NCI-H1436 treated with DMSO at 0.1 percent for 48 hours (cell line): ENCODE data around the gene GYG2.

Experiments
- DNase-seq: peaks from one replicate; lab custom pipeline; 2025; lab: John Stamatoyannopoulos, UW

The GYG2 gene

GRCh38 chrX:2817036-2817435 is 11.7 kb upstream of the GYG2 start:
- DNase-seq = no peak

GRCh38 chrX:2819345-2820135 is 9.2 kb upstream of the GYG2 start:
- DNase-seq = no peak

DNA sequence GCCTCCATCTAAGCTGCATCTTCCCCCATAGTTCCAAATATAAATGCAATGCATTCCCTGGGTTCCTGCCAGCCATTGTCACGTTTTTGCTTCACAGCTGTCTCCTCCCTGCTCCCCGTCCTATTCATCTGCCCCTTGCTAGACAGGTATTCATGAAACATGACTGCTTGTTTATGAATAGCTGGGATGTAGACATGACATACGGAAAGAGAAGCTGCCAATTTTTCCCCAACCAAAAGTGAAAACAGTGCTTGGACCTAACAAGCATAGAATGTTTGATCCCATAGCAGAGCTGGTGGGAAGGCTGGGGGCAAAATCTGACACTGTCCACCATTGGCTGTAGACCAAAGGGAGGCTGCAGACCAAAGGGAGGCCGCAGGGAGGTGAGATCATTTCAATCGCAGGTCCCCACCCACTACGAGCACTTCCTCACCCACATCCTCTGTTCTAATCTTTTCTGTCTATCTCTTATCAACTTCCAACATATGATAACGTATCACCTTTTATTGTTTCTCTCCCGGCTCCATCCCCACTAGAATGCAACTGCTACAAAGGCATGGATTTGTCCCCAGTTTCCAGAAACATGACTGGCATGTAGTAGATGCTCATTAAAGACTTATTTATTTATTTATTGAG is 8.5 kb upstream of the GYG2 start:
- no peak for DNase-seq

DNA sequence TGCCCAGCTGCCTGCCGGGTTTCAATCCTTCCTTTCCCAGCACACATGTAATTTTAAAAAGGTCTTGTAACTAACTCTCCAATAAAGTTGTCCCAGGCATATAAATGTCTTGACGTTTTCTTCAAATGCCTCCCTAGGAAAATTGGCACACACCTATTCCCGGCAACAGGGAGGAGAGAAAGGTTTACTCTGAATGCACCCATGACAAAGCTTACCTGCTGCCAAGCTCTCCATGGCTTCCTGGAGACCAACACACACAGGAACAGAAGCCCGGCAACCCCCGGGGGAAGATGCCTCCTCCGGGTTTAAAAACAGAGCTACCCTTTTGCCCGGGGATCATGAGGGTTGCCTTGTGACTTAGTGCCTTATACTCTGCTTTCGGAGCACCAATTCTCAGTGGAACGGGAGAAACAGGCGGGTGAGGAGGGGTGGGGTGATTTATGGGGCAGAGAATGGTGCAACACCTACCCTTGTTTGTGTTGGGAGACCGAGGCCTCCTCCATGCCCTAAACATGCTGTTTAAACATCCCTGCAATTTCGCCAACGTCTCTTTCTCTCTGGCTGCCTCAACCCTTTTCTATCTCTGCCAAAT is 4.8 kb upstream of the GYG2 start:
- no peak for DNase-seq

DNA sequence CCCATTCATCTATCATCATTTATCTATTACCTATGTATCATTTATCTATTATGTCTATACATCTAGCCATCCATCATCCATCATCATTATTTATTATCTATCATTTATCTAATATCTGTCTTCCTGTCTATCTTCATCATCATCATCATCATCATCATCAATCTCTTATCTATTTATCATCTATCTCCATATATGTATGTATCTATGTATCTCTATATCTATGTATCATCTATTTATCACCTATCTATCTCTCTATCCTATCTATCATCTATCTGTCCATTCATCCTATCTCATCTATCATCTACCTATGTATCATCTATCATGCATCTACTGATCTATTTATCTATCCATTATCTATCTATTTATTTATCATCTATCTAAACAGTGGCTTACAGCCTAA is 3.8 kb upstream of the GYG2 start:
- no peak for DNase-seq

- DNase-seq = no peak
Measured at GRCh38 chrX:2828959-2829411, 255 bp downstream of the GYG2 start.

- no peak for DNase-seq
Measured at GRCh38 chrX:2829469-2830246, 928 bp downstream of the GYG2 start.

GRCh38 chrX:2831471-2832228 is 2.9 kb downstream of the GYG2 start:
- DNase-seq = no peak

DNA sequence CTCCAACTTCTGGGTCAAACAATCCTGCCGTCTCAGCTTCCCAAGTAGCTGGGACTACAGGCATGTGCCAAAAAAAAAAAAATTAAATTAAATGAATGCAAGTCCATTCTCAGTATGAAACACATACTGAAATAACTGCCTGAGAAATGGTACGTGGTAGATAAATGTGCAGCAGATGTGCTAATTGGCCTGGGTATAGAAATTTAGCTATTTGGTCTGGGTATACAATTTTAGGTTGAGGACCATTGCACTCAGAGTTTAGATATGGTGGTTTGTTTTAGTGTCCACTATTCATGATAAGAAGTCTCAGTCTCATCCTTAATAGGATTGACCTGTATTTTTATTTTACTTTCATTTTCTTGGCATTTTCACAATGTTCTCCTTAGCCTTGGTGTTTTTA is 9.2 kb downstream of the GYG2 start:
- no peak for DNase-seq

- no peak for DNase-seq
Measured at GRCh38 chrX:2840961-2841360, 12.2 kb downstream of the GYG2 start.

DNA sequence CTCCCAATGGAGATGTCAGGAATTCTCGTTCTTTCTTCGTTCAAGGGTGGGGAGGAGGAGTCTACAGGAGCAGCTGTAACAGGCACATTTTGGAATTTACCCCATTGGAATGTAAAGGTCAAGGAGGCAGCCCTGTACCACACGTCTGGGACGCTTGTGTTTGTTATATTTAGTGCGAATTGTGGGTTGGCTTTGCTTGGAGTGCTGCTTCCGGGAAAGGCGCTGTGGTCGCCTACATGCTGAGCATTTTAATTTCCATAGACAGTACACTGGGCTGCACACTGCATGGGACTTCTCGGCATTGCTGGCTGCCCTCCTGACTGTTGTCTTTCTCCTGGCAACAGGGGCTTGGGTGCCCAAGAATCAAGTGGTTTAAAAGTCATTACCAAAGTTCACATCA is 12.8 kb downstream of the GYG2 start:
- no peak for DNase-seq

GRCh38 chrX:2846992-2847391 is 18.3 kb downstream of the GYG2 start:
- no peak for DNase-seq

DNA sequence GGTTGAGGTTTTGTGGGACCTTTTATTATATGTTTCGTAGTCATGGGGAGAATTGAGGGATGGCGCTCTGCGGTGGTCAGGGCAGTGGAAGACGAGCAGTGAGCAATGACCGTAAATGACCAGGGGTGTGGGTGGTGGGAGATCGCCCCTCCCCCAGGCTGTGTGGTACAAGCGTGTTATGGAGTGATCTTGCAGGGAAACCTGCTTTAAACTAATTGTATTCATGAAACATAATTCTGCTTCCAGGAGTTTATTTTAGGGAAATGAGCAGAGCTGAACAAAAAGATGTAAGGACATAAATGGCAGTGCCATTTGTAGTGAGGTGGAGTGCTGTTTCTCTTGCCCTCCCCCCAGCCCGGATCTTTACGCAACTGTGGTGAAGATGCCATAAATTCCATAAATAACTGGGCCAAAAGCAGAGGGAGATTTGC is 20.2 kb downstream of the GYG2 start:
- DNase-seq = no peak

DNA sequence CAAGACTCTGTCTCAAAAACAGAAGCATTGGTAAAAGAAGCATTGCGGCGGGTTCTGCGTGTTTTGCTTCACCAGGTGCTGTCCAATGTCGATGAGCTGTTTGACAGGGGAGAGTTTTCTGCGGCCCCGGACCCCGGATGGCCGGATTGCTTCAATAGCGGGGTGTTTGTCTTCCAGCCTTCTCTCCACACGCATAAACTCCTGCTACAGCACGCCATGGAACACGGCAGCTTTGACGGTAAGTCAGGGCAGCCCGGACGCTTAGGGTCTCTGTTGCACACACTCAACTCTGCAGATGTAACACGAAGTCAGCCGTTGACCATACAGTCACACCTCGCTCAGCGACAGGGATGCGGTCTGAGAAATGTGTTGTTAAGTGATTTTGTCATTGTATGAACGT is 26.2 kb downstream of the GYG2 start:
- DNase-seq = no peak

DNA sequence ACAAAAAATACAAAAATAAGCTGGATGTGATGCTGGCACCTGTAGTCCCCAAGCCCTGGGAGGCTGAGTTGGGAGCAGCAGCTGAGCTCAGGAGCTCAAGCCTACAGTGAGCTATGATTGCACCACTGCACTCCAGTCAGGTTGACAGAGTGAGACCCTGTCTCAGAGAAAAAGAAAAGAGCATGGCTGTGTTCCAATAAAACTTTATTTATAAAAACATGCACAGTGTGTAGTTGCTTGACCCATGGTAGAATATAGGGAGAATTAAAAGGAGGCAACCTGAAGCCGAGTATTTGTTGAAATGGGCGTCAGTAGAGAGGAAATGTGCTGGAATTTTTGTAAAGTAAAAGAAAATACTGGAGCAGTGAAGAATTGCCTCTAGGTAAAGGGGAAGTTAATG is 27.0 kb downstream of the GYG2 start:
- no peak for DNase-seq

- DNase-seq = no peak
Measured at GRCh38 chrX:2857566-2857965, 28.8 kb downstream of the GYG2 start.

GRCh38 chrX:2859197-2859797 is 30.6 kb downstream of the GYG2 start:
- no peak for DNase-seq

DNA sequence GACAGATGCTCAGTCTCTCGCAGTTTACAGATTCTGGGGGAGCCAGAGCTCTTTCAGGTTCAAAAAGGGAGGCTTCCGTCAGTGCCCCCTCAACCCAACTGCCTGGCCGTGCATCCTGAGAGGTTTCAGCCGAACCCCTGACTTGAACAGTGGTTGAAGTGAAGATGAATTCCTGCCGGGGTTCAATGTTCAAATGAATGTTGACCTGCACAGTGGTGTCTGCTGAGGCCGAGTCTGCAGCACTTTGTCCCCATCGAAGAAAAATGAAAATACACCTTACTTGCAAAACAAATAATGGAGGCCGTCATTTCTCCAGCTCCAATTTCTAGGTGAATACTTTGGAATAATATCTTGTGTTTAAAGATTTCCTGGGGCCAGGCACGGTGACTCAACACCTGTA is 33.7 kb downstream of the GYG2 start:
- no peak for DNase-seq

DNA sequence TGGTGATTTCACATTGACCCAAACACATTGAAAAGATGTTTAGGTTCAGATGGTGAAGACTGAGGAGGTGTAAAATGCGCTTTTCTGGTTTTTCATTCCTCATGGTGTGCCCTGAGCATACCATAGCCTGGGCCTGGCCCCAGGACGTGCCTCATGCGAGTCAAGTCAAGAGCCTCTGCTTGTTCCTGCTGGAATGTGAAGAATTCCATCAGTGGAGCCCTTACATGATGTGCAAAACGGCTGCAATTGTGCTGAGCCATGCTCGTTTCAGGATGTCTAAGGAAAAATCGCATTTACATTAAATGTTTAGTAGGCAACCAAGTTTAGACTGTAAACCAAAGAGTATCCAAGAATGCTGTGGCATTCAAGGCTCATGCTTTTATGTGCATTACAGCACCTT is 34.9 kb downstream of the GYG2 start:
- no peak for DNase-seq

DNA sequence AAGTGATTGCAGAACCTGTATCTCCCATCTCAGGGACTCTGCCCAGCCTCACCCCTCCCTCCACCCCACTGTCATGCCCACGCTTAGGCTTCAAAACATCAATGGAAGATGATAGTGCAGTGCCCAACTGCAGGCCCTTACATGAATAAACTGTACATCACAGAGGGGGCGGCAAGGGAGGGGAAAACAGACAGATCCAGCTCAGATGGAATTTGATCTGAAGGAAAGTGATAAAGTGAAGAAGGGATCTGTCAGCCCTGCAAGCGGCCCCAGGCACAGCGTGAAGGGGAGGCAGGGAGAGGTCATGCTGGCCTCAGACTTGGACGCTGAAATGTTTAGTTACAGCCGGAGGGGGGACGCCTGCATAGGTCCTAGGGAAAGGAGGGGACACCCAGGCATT is 38.5 kb downstream of the GYG2 start:
- no peak for DNase-seq

DNA sequence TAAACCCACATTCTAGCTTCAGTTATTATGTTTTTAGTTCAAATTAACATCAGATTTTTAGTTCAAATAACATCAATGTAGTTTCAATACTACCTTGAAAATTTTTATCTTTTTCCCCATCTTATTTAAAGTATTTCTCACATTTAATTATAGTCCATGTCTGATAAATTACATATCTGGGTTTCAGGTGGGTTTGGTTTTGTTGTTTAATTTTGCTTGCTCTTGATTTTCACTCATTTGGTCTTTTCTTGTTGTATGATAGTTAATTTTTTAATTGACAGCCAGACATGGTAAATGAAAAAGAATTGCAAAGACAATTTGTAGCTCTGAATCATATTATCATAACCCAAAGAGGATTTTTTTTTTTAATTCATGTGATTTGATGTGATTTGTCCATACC is 41.9 kb downstream of the GYG2 start:
- DNase-seq = no peak
